Thoracic aorta (tissue), 2 donors: Measurements from ENCODE around the gene JAKMIP2. TPM values are rescaled to one million over a fixed set of nuclear protein-coding genes. Genes with fewer than 3 reads are reported as not detected.

Experiments used
- ATAC-seq: fragments of 150-250 bp; one replicate; pipeline ENCODE4 v1.8.0; 2017; ENCODE audit warnings: low read depth; ENCODE audit not compliant: insufficient number of reproducible peaks, low FRiP score
- DNase-seq: peaks from one replicate; pipeline ENCODE4 v3.0.0-alpha.2; 2020; ENCODE audit warnings: low spot score
- H3K27ac ChIP-seq, 2 donors: fragments of 200-600 bp; sonication (generic); 1 replicate in 1 of 2; 2 replicates in 1 of 2; pipeline ENCODE4 v1.5.1; 2016; ENCODE audit warnings: mild to moderate bottlenecking in 2 of 2, moderate library complexity in 2 of 2
- H3K27me3 ChIP-seq: fragments of 200-600 bp; sonication (generic); replicated peaks from 2 replicates; pipeline ENCODE4 v1.6.0; 2016; ENCODE audit warnings: mild to moderate bottlenecking; ENCODE audit not compliant: insufficient read depth
- H3K36me3 ChIP-seq: fragments of 200-600 bp; sonication (generic); one replicate; pipeline ENCODE4 v1.5.1; 2016
- H3K4me1 ChIP-seq, 2 donors: fragments of 200-600 bp; sonication (generic); 1 replicate in 1 of 2; 2 replicates in 1 of 2; pipeline versions ENCODE4 v1.5.1 to v1.6.0; 2016; ENCODE audit warnings: low read depth in 2 of 2, mild to moderate bottlenecking in 1 of 2; ENCODE audit not compliant: control insufficient read depth in 1 of 2
- H3K4me3 ChIP-seq: fragments of 200-600 bp; sonication (generic); 2 replicates; pipeline ENCODE4 v1.5.1; 2016; ENCODE audit warnings: mild to moderate bottlenecking
- H3K9me3 ChIP-seq: fragments of 200-600 bp; sonication (generic); 2 replicates; pipeline ENCODE4 v1.5.1; 2016
- total RNA-seq, 2 donors: library from RNA; depleted of rRNA; stranded (reverse); fragments of >200 nt; gene quantifications; one replicate each; pipeline versions ENCODE4 v1.1.0 to v1.2.3, GENCODE V29; 2016
- TF ChIP-seq, protein P1 (sequence below): fragments of 200-600 bp; sonication (generic); IDR thresholded peaks from one replicate; pipeline ENCODE4 v1.5.1; 2019; ENCODE audit warnings: antibody characterized with exemption

The JAKMIP2 gene
- total RNA-seq, 2 donors from 2014 or later, result 0.49 to 1.6 TPM

DNA sequence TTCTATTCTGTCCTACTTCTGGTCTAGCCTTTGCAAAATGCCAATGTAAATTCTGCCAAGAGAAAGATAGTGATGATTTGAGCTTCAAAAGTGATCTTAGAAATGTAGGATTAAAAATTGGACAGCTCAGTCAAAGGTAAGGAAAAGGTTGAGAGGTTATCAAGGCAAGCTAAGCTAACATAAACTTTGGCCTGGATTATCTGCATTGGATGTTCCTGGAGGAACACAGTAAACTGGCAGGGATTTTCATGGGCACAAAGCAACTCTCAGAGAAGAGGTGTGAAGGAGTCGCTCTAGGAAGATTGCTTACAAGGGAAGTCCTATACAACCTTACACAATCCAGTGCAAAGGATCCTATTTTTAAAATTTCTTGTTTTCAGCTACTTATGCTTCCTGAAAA is 115.2 kb downstream of the JAKMIP2 start:
- TF ChIP-seq, protein P1, sequence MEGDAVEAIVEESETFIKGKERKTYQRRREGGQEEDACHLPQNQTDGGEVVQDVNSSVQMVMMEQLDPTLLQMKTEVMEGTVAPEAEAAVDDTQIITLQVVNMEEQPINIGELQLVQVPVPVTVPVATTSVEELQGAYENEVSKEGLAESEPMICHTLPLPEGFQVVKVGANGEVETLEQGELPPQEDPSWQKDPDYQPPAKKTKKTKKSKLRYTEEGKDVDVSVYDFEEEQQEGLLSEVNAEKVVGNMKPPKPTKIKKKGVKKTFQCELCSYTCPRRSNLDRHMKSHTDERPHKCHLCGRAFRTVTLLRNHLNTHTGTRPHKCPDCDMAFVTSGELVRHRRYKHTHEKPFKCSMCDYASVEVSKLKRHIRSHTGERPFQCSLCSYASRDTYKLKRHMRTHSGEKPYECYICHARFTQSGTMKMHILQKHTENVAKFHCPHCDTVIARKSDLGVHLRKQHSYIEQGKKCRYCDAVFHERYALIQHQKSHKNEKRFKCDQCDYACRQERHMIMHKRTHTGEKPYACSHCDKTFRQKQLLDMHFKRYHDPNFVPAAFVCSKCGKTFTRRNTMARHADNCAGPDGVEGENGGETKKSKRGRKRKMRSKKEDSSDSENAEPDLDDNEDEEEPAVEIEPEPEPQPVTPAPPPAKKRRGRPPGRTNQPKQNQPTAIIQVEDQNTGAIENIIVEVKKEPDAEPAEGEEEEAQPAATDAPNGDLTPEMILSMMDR, result no peak
- Histone ChIP-seq H3K4me1 (peaks cover 0 to 16% of the 10 kb centered on the region in 2 donors), H3K36me3 (no peaks in the 10 kb centered on the region), H3K27me3 (no peaks in the 10 kb centered on the region), H3K9me3 (no peaks in the 10 kb centered on the region), H3K4me3 (no peak overlapping the region), H3K27ac (no peak overlapping the region)
- no peak for ATAC-seq
- DNase-seq, result no peak

DNA sequence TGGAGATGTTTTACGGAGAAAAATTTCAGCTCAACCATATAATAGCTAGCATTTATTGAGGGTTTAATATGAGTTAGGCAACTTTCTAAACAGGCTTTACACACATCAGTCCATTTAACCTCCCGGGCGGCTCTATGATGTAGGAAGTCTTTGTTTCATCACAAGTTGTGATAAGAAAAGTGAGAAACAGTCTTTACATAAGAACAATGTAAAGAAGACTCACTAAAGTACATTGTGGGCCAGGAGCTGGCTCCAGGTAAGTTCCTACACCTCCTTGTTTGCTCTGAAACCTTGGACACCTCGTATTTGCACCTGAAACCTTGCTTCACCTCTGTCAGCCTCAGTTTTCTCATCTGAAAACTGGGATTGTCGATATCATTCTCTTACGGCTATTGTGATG is 116.1 kb downstream of the JAKMIP2 start:
- H3K4me1 ChIP-seq, result peaks cover 0 to 16% of the 10 kb centered on the region in 2 donors
- no peak overlapping the region for H3K4me3 ChIP-seq
- no peak overlapping the region for H3K27ac ChIP-seq
- H3K27me3 ChIP-seq, result no peaks in the 10 kb centered on the region
- no peak for ATAC-seq
- no peaks in the 10 kb centered on the region for H3K9me3 ChIP-seq
- TF ChIP-seq, protein P1, result no peak
- no peak for DNase-seq
- H3K36me3 ChIP-seq, result no peaks in the 10 kb centered on the region

DNA sequence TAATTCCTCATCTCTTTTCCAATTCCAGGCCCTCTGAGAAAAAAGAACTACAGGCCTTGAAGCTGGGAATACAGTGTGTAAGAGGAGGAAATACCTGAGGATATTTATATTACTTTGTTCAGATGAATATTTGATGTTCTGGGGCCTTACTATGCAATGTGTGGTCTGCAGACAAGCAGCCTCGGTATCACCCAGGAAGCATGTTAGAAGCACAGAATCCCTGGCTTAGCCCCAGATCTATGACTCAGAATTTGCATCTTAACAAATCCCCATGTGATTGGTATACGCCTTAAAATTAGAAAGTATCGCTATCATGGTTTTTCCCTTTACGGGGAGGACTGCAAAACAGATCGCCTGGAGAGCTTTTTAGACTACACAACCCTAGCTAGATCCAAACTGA is 121.0 kb downstream of the JAKMIP2 start:
- Histone ChIP-seq H3K9me3 (no peaks in the 10 kb centered on the region), H3K4me3 (no peak overlapping the region), H3K27ac (no peak overlapping the region), H3K27me3 (no peaks in the 10 kb centered on the region), H3K4me1 (no peaks in the 10 kb centered on the region), H3K36me3 (no peaks in the 10 kb centered on the region)
- no peak for DNase-seq
- TF ChIP-seq, protein P1, result no peak
- ATAC-seq, result no peak

DNA sequence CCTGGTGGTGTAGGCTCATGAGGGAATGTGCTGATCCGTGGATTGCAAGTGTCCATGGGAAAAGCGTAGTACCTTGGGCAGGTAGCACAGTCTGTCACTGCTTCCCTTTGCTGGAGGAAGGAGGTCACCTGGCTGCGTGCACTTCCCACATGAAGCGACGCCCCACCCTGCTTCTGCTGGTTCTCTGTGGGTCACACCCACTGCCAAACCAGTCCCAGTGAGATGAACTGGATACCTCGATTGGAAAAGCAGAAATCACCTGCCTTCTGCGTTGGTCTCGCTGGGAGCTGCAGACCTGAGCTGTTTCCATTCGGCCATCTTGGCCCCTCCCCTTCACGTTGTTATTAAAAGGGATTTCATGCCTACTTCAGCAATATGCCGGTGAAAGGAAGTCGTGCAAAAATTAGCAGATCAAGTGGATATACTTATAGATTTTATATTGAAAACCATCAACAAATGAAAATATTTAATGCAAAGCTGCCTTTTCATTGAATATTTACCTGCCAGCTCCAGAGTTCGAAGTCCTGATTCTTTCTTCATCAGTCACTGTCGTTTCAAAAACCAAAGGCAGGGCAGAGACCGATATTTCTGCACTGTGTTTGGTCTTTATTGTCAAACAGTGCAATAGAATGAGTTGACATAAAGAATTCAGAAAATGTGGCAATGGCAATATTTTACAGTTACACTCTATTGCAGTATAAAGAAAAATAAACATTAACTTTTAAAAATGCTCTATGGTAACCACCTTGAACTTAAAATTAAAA is 123.2 kb downstream of the JAKMIP2 start:
- Histone ChIP-seq H3K27me3 (no peaks in the 10 kb centered on the region), H3K27ac (no peak overlapping the region), H3K4me3 (no peak overlapping the region), H3K9me3 (no peaks in the 10 kb centered on the region), H3K36me3 (no peaks in the 10 kb centered on the region), H3K4me1 (no peaks in the 10 kb centered on the region)
- TF ChIP-seq, protein P1, result no peak
- ATAC-seq, result no peak
- DNase-seq, result no peak

DNA sequence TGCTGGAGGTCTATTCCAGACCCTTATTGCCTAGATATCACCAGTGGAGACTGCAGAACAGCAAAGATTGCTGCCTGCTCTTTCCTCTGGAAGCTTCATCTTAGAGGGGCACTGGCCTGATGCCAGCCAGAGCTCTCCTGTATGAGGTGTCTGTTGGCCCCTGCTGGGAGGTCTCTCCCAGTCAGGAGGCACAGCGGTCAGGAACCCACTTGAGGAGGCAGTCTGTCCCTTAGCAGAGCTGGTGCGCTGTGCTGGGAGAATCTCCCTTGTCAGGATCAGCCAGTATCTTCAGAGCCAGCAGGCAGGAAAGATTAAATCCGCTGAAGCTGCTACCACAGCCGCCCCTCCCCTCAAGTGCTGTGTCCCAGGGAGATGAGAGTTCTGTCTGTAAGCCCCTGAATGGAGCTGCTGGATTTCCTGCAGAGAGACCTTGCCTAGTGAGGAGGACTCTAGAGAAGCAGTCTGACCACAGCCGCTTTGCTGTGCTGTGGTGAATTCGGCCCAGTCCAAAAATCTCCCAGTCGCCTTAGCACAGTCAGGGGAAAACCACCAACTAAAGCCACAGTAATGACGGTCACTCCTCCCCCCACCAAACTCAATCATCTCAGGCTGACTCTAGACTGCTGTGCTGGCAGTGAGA is 124.1 kb downstream of the JAKMIP2 start:
- Histone ChIP-seq H3K4me1 (no peaks in the 10 kb centered on the region), H3K27me3 (no peaks in the 10 kb centered on the region), H3K9me3 (no peaks in the 10 kb centered on the region), H3K27ac (no peak overlapping the region), H3K36me3 (no peaks in the 10 kb centered on the region), H3K4me3 (no peak overlapping the region)
- DNase-seq, result no peak
- TF ChIP-seq, protein P1, result no peak
- ATAC-seq, result no peak
